Panc1 (cell line): ENCODE data around the gene TTC23. TPM values are rescaled to one million over a fixed set of nuclear protein-coding genes. Genes with fewer than 3 reads are reported as not detected.

Experiments
- ATAC-seq: fragments of 200-7000 bp; cut with Tn5 transposase; 2 replicates; pipeline ENCODE4 v1.9.1; 2020; ENCODE audit warnings: mild to moderate bottlenecking, moderate library complexity
- BruUV-seq: library from RNA; stranded (reverse); fragments of 400-500 nt; replicated peaks from 2 replicates; lab custom pipeline; 2021; lab: Mats Ljungman, UMichigan
- CTCF ChIA-PET: fragments of 300-600 bp; sonication (Branson Sonifier 250); formaldehyde crosslinking; loops from one replicate; lab custom pipeline; 2022; ENCODE audit warnings: antibody characterized with exemption; lab: Charles Lee
- POLR2A ChIA-PET: fragments of 300-600 bp; sonication (Branson Sonifier 250); formaldehyde crosslinking; loops from one replicate; lab custom pipeline; 2022; ENCODE audit warnings: antibody characterized with exemption; lab: Charles Lee
- DNase-seq: peaks from one replicate; pipeline ENCODE4 v3.0.0-alpha.2; 2010; ENCODE audit warnings: low read depth, low spot score
- H3K27ac ChIP-seq: 2 replicates; pipeline ENCODE4 v1.5.1; 2011; ENCODE audit warnings: mild to moderate bottlenecking, low read length, inconsistent platforms
- H3K27me3 ChIP-seq: fragments of 200-500 bp; sonication (Bioruptor generic); 2 replicates; pipeline ENCODE4 v1.6.0; 2014; ENCODE audit warnings: low read length, inconsistent platforms; ENCODE audit not compliant: control insufficient read depth, insufficient read depth
- H3K36me3 ChIP-seq: fragments of 200-500 bp; sonication (Bioruptor generic); 2 replicates; pipeline ENCODE4 v1.5.1; 2014; ENCODE audit warnings: inconsistent platforms, mild to moderate bottlenecking, low read length, moderate library complexity; ENCODE audit not compliant: control insufficient read depth, insufficient read depth
- H3K4me1 ChIP-seq: 2 replicates; pipeline ENCODE4 v1.5.1; 2011; ENCODE audit warnings: inconsistent platforms, mild to moderate bottlenecking, low read length, moderate library complexity; ENCODE audit not compliant: control insufficient read depth, insufficient read depth
- H3K4me3 ChIP-seq, 2 experiments: 2 replicates each; pipeline ENCODE4 v1.5.1; 2011 to 2012; ENCODE audit warnings: low read depth in 2 of 2, low read length in 2 of 2, mild to moderate bottlenecking in 2 of 2, inconsistent platforms in 1 of 2, moderate library complexity in 1 of 2
- H3K9me3 ChIP-seq: fragments of 200-500 bp; sonication (Bioruptor generic); 2 replicates; pipeline ENCODE4 v1.5.1; 2014; ENCODE audit warnings: low read depth, mild to moderate bottlenecking, inconsistent platforms, low read length, moderate library complexity; ENCODE audit not compliant: control insufficient read depth, insufficient read depth
- CTCF ChIP-seq: fragments of 450-650 bp; IDR thresholded peaks from 2 replicates; pipeline ENCODE4 v1.5.1; 2017; ENCODE audit warnings: mild to moderate bottlenecking
- POLR2AphosphoS5 ChIP-seq: IDR thresholded peaks from 2 replicates; pipeline ENCODE4 v1.6.1; 2012; ENCODE audit warnings: mild to moderate bottlenecking, low read depth, low read length, moderate library complexity
- SIN3A ChIP-seq: IDR thresholded peaks from 2 replicates; pipeline ENCODE4 v1.6.1; 2012; ENCODE audit warnings: low read depth, mild to moderate bottlenecking, low read length, moderate library complexity, borderline replicate concordance; ENCODE audit not compliant: insufficient read depth
- TCF7L2 ChIP-seq: IDR thresholded peaks from 2 replicates; pipeline ENCODE4 v1.6.1; 2011; ENCODE audit warnings: mild to moderate bottlenecking, low read depth, low read length, inconsistent platforms
- in situ Hi-C: cut with HindIII; loops from 2 replicates; pipeline ENCODE4 v1.10.0; 2016; ENCODE audit warnings: low sequenced_read_pairs, low pct_unique_long_range_greater_than_20kb
- intact Hi-C: fragments of 100-400 bp; cut with micrococcal nuclease; formaldehyde crosslinking; loops from one replicate; pipeline ENCODE4 v1.10.0; 2022; ENCODE audit not compliant: unreplicated experiment
- total RNA-seq: library from RNA; stranded (reverse); gene quantifications from one replicate; pipeline ENCODE4 v1.2.1, GENCODE V29; 2021; ENCODE audit not compliant: unreplicated experiment
- TF ChIP-seq, protein P1 (sequence below), 2 experiments: IDR thresholded peaks; 2 replicates each; pipeline ENCODE4 v1.6.1; 2011 to 2012; ENCODE audit warnings: low read depth in 2 of 2, control low read depth in 1 of 2, low read length in 1 of 2, mild to moderate bottlenecking in 1 of 2, moderate library complexity in 1 of 2; ENCODE audit not compliant: insufficient read depth in 1 of 2

TTC23 gene
- total RNA-seq, 1 experiment from 2014 or later, result 21.7 TPM

DNA sequence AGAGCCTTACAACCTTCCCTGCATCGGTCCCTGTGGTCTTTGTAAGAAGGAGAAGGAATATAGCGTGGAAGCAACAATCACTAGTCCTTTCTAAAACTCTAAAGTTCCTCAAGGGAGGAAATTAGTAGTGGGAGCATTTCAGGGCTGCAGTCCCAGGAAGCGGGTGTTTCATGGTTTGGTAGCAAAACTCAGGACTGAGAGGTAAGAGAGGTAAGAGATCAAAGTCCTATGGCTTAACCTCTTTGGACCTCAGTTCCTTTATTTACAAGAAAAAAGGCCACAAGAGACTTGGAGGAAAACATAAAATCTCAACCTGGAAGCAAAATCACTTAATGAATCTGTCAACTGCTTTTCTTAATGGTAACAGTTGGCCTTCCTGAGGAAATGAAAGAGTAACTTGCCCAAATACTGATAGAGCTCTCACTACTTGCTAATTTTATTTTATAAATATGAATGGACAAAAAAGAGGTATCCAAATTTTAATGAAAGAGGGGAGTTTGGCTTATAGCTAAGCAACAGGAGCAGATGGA, 16.2 kb upstream of the TTC23 start:
- in situ Hi-C loops, result no loop called here
- intact Hi-C loops, result no loop called here
- BruUV-seq, result TSS peak; percentile 13
- DNase-seq, result no peak
- H3K27ac ChIP-seq, result no peak overlapping the region
- H3K36me3 ChIP-seq, result no peaks in the 10 kb centered on the region
- no peak for ATAC-seq
- TF ChIP-seq, protein P1, sequence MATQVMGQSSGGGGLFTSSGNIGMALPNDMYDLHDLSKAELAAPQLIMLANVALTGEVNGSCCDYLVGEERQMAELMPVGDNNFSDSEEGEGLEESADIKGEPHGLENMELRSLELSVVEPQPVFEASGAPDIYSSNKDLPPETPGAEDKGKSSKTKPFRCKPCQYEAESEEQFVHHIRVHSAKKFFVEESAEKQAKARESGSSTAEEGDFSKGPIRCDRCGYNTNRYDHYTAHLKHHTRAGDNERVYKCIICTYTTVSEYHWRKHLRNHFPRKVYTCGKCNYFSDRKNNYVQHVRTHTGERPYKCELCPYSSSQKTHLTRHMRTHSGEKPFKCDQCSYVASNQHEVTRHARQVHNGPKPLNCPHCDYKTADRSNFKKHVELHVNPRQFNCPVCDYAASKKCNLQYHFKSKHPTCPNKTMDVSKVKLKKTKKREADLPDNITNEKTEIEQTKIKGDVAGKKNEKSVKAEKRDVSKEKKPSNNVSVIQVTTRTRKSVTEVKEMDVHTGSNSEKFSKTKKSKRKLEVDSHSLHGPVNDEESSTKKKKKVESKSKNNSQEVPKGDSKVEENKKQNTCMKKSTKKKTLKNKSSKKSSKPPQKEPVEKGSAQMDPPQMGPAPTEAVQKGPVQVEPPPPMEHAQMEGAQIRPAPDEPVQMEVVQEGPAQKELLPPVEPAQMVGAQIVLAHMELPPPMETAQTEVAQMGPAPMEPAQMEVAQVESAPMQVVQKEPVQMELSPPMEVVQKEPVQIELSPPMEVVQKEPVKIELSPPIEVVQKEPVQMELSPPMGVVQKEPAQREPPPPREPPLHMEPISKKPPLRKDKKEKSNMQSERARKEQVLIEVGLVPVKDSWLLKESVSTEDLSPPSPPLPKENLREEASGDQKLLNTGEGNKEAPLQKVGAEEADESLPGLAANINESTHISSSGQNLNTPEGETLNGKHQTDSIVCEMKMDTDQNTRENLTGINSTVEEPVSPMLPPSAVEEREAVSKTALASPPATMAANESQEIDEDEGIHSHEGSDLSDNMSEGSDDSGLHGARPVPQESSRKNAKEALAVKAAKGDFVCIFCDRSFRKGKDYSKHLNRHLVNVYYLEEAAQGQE (IDR thresholded peaks at IDR 0.05; ENCODE audit: insufficient read depth in 1 of 2, low read depth in 2 of 2, low read length in 1 of 2), result no peak
- TF ChIP-seq CTCF (no peak), POLR2AphosphoS5 (no peak), TCF7L2 (no peak), SIN3A (no peak)
- H3K27me3 ChIP-seq, result no peaks in the 10 kb centered on the region
- ChIA-PET CTCF (no interaction called here), POLR2A (no interaction called here)
- 0 out of 2 replicates have a peak, but pooled peaks cover 4% of the 10 kb centered on the region for H3K4me1 ChIP-seq
- no peak overlapping the region for H3K4me3 ChIP-seq
- no peaks in the 10 kb centered on the region for H3K9me3 ChIP-seq

DNA sequence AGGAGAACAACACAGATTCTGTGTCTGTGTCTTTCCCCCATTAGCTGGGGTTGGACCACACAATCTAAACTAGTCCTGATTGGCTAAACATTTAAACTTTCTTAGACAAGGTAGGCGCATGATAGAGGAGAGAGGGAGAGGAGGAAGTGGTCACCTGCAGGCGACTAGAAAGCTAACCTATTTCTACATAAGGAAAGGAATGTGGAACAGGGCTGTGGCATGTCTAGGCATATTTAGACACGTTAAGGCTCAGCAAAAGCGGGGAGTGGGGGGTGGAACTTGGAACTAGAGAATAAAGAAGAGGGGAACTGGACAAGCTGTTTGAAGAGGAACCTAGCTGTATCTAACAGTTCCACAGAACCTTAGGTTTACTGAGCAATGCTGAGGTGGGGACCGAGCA, 14.7 kb upstream of the TTC23 start:
- Histone ChIP-seq H3K27ac (no peak overlapping the region), H3K4me1 (0 out of 2 replicates have a peak, but pooled peaks cover 4% of the 10 kb centered on the region), H3K4me3 (no peak overlapping the region), H3K27me3 (no peaks in the 10 kb centered on the region), H3K36me3 (no peaks in the 10 kb centered on the region), H3K9me3 (no peaks in the 10 kb centered on the region)
- ATAC-seq (no peak), DNase-seq (no peak)
- TF ChIP-seq TCF7L2 (no peak), SIN3A (no peak), CTCF (no peak), POLR2AphosphoS5 (no peak)
- TF ChIP-seq, protein P1 (IDR thresholded peaks at IDR 0.05; ENCODE audit: insufficient read depth in 1 of 2, low read depth in 2 of 2, low read length in 1 of 2), result no peak
- ChIA-PET CTCF (interaction anchor here (0.5 kb wide), 1 partner anchor 1994 kb away, joined by 4 read pairs; no protein-coding TSS in a partner anchor), POLR2A (no interaction called here)
- BruUV-seq, result no TSS peak
- intact Hi-C loops, result no loop called here
- in situ Hi-C loops, result no loop called here
